GM20000 (cell line): ENCODE results near the gene SH3PXD2A.

Source experiments
- DNase-seq: peaks from one replicate; pipeline ENCODE4 v3.0.0; 2012; ENCODE audit warnings: low spot score
- CTCF ChIP-seq: IDR thresholded peaks from 2 replicates; pipeline ENCODE4 v1.5.1; 2012; ENCODE audit warnings: mild to moderate bottlenecking, control low read depth; ENCODE audit errors: extremely low read depth, missing control alignments

The SH3PXD2A gene

DNA sequence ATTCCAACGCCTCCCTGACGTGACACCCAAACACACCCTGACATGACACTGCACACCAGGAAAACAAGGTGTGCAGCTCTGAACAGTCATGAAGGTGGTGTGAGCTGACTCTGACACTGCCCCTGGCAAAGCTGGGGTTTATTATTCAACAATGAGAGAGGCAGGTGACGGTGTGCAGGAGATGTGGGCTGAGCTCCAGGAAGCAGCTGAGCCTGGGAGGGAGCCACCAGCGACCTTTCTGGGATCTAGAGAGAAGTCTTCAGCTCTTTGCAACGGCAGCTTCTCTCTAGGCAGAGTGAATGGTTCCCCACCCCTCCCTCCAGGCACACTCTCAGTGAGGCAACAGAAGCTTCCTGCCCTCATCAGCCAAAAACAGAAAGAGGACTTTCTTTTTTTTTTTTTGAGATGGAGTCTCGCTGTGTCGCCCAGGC is 65.6 kb downstream of the SH3PXD2A start:
- DNase-seq, result no peak
- TF ChIP-seq CTCF, result no peak

- no peak for DNase-seq
- TF ChIP-seq CTCF, result no peak
Measured at GRCh38 chr10:103789161-103789560, 66.2 kb downstream of the SH3PXD2A start.

DNA sequence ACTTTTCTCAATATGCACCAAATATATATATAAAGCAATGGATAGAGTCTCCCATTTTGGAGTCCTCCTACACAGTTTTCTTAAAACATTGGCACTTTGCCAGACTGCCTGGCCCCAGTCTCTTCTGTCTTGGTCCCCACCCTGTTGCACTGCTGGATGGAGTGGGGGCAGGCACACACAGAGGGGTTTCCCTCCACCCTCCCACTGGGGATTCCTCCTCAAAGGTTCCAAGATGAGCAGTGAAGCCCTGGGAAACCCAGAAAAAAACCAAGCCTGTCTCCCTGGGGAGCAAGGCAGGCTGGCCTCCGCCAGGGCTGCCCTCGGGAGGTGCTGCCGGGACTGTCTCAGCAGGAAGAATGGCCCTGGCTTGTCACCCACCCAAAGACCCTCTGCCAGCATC is 68.0 kb downstream of the SH3PXD2A start:
- no peak for TF ChIP-seq CTCF
- no peak for DNase-seq

GRCh38 chr10:103786020-103786419 is 69.4 kb downstream of the SH3PXD2A start:
- no peak for TF ChIP-seq CTCF
- DNase-seq, result no peak

GRCh38 chr10:103784723-103785418 is 70.5 kb downstream of the SH3PXD2A start:
- no peak for TF ChIP-seq CTCF
- DNase-seq, result no peak

DNA sequence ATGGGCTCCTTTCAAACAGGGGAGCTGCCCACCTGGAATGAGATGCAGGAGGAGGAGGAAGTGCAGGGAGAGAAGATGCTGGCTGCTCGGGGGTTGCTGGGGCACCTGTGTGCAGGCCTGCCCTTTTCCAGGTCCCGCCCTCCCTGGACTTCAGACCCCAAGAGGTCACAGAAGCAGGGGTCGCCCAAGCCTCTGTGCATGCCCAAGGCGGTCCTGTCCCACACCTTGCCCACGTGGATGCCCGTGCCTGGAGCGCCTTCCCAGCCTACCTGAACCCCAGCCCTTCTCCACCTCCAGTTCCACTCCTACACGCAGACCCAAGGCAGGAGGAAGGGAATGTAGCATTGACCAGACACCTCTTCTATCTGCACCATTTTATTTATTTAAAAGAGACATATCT is 71.3 kb downstream of the SH3PXD2A start:
- DNase-seq, result no peak
- TF ChIP-seq CTCF, result no peak

GRCh38 chr10:103783681-103784080 is 71.7 kb downstream of the SH3PXD2A start:
- DNase-seq, result no peak
- TF ChIP-seq CTCF, result no peak
